Activated T-cell treated with anti-CD3 and anti-CD28 coated beads for 4 hours (primary cell): ENCODE measurements around the gene LAPTM4A.

Source experiments
- DNase-seq: peaks from one replicate; pipeline ENCODE4 v3.0.0-alpha.2; 2020

Gene LAPTM4A

GRCh38 chr2:20015482-20016083, 35.8 kb downstream of the LAPTM4A start:
- no peak for DNase-seq

GRCh38 chr2:20013126-20013849, 38.1 kb downstream of the LAPTM4A start:
- no peak for DNase-seq

GRCh38 chr2:20012282-20013125, 38.9 kb downstream of the LAPTM4A start, which contains the start of gene MATN3:
MATN3 (minus strand) TSS chr2:20012668; CDS start chr2:20012631, 37 bp downstream.
- DNase-seq = no peak

DNA sequence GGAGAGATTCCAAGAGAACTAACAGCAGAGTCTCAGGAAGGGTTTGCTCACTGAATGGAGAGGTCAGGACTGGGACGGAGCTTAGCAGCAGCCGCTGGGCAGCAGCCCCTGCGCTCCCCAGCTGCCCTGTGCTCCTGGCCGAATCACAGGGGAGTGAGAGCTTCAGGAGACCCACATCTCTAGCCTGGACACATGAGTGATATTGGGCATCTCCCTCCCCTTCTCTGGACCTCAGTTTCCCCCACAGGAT, 39.5 kb downstream of the LAPTM4A start:
- no peak for DNase-seq

GRCh38 chr2:20011276-20012031, 40.0 kb downstream of the LAPTM4A start:
- no peak for DNase-seq

- DNase-seq = no peak
Measured at GRCh38 chr2:20008703-20009102, 42.7 kb downstream of the LAPTM4A start.

GRCh38 chr2:20005891-20006470, 45.4 kb downstream of the LAPTM4A start:
- no peak for DNase-seq

- no peak for DNase-seq
Measured at GRCh38 chr2:20005067-20005627, 46.3 kb downstream of the LAPTM4A start.

DNA sequence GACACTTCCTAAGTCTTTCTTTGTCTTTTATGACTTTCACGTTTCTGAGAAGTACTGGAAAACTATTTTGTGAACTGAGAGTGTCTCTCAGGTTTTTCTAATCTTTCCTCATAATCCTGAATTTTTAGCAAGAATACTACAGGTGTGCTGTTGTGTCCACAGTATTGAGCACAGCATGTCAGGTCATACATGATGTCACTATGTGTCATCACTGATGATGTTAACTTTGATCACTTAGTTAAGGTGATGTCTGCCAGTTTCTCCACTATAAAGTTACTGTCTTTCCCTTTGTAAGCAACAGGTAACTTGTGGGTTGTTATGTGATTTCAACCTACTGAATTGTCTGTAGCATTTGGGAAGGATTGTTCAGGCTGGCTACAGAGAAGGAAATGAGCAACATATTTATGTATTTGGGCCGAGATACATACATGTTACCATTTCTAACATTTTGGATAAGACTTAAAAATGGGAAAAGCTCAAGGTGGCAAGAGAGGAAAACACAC, 50.0 kb downstream of the LAPTM4A start:
- no peak for DNase-seq

DNA sequence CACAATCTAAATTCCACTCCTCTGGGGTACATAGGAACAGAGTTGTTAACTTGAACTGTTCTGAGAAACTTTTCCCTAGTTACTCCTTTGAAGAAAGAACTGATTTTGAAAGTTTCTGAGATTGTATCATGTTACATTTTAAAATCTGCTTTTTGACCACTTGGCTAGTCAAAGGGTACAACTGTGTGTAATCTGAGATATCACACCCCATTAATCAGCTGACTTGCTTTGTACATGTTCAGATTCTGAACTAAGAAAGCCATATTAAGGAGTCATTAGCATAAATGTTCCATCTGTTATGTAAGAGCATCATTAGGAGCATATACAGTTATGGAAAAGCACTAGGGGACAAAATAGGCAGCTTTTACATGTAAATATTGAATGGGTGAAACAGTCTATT, 57.7 kb downstream of the LAPTM4A start:
- no peak for DNase-seq

GRCh38 chr2:19991895-19992294, 59.5 kb downstream of the LAPTM4A start:
- DNase-seq = no peak

GRCh38 chr2:19990416-19990728, 61.1 kb downstream of the LAPTM4A start:
- no peak for DNase-seq

DNA sequence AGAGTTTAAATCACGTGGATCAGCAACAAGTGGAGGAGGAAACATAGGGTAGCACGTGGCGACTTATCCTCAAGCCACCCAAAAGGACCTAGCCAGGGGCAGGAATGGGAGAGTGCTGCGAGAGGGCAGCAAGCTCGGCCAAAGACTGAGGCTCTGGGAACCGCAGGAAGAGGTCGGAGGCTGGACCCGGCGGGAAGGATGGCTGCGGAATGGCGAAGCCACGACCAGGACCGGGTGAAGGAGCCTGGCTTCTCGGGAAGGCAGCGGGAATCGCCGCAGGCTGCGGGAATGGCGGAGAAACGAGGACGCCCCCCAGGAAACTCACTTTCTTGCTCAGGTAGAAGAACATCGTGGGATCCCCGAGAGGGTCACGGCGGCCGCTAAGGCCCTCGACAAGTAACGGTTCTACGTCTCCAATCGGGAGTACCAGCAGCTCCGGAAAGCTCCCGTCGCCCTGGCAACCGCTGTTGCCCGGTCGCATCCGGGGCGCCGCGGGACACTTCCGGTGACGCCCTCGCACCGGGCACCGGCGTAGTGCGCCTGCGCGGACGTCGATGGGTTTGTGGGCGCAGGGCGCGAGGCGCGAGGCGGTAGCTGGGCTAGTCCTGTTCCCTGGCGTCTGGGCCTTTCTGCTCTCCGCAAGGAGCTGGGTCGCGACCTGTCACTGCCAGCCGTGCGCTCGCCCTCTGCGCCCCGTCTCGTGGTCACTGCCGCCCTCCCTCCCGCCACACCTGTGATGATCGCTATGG, 61.6 kb downstream of the LAPTM4A start, which contains the start of gene WDR35:
Gene WDR35, minus strand, starts transcription at position 439 of the 749 bp plus-strand sequence. Its CDS starts 90 bp downstream, at position 349.
- peak; percentile 88 for DNase-seq

DNA sequence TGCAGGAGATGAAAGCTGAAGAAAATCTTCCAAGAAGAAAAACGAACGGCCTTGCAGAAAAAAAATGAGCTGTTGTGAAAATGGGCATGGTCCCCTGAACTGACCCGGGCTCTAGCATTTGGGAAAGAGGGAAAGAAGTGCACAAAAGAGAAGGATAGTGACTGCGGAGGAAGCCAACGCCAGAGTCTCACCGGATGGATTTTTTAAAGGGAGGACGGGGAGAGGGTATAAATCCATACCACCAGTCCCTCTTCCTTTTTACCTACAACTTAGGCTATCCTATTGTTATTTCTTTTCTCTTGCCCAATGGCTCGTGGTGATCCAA, 62.1 kb downstream of the LAPTM4A start:
- DNase-seq = no peak

- DNase-seq = no peak
Measured at GRCh38 chr2:19988600-19988999, 62.8 kb downstream of the LAPTM4A start.

DNA sequence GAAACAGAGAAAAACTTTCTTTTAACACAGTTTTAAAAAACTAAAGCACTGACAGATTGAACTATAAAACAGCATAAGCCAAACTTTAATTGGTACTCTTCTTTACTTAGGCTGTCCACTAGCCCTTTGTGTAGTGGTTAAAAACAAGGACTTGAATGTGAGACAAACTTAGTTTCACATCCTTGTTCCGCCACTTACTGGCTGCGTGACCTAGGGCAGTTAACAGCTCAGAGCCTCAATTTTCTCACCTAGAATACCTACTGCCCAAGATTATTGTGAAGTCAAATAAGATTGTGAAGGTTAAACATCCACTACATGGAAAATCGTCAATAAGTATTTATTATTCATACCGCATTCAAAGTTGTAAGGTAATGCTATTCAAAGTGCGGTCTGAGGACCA, 63.5 kb downstream of the LAPTM4A start:
- DNase-seq = no peak
